ENCODE measurements around the gene TMEM156. TPM values are rescaled to one million over a fixed set of nuclear protein-coding genes. Genes with fewer than 3 reads are reported as not detected.

TMEM156 gene
- total RNA-seq, 1 donor from 2014 or later, result not detected

DNA sequence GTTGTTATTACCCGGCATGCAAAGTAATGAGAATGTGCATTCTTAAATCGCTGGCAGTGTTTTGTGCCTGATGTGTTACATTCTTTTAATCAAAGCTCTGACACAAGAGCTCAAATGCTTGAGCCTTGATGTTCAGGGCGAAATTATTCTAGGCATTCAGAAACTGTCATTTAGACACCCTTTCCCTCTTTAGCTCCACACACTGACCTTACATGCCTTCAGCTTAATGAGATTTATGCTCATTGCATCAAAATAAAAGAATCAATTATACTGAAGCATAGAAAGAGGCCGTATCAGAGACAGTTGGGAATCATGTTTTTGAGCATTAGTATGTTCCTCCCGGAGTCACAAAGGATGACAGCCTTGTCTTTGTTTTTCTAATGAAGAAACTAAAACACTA, 107.9 kb downstream of the TMEM156 start:
- no peaks in the 10 kb centered on the region for H4K20me1 ChIP-seq (ENCODE audit: low read depth)
- no peak overlapping the region for H3K9ac ChIP-seq
- peaks cover 26% of the 10 kb centered on the region for H3K4me1 ChIP-seq
- Mint-ChIP-seq H3K9me3 (no peaks in the 10 kb centered on the region), H3K4me3 (no peak overlapping the region), H3K4me1 (peaks cover 54% of the 10 kb centered on the region), H3K27me3 (ENCODE audit: insufficient read depth, low read depth) (peaks cover 5% of the 10 kb centered on the region), H3K27ac (no peak overlapping the region), H3K36me3 (peaks cover 3% of the 10 kb centered on the region)
- no peak overlapping the region for H3K4me3 ChIP-seq
- DNase-seq (ENCODE audit: low spot score), result peak; percentile 31
- H3K27ac ChIP-seq, result no peak overlapping the region
- H3K36me3 ChIP-seq, result no peaks in the 10 kb centered on the region
- H2AFZ ChIP-seq (replicated peaks), result no peak overlapping the region
- no peaks in the 10 kb centered on the region for H3F3A ChIP-seq (ENCODE audit: low read depth)
- H3K9me3 ChIP-seq (ENCODE audit: low read depth), result no peaks in the 10 kb centered on the region
- TF ChIP-seq EZH2phosphoT487 (IDR thresholded peaks at IDR 0.05) (peak; percentile 34), EZH2 (IDR thresholded peaks at IDR 0.05) (no peak), CTCF (IDR thresholded peaks at IDR 0.05) (no peak)
- H3K79me2 ChIP-seq (ENCODE audit: low read depth), result no peaks in the 10 kb centered on the region
- H3K4me2 ChIP-seq, result peak overlapping the region; percentile 34
- no peaks in the 10 kb centered on the region for H3K27me3 ChIP-seq

- H3K4me3 Mint-ChIP-seq, result no peak overlapping the region
These were observed 108.5 kb downstream of the TMEM156 start for GRCh38 chr4:38923746-38924145.

DNA sequence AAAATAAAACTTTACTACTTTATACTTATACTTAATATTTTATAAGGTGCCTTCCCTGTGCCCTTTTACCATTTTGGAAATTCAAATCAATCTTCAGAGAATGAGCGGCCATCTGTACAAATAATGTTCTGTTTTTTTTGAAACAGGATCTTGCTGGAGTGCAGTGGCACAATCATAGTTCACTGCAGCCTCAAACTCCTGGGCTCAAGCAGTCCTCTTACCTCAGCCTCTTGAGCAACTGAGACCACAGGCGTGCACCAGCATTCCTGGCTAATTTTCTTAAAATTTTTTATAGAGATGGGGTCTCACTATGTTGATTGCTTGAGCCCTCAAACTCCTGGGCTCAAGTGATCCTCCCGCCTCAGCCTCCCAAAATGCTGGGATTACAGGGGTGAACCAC, 111.1 kb downstream of the TMEM156 start:
- H3K79me2 ChIP-seq (ENCODE audit: low read depth), result no peaks in the 10 kb centered on the region
- H4K20me1 ChIP-seq (ENCODE audit: low read depth), result no peaks in the 10 kb centered on the region
- TF ChIP-seq EZH2 (IDR thresholded peaks at IDR 0.05), result no peak
- TF ChIP-seq CTCF (IDR thresholded peaks at IDR 0.05), result no peak
- no peak for TF ChIP-seq EZH2phosphoT487 (IDR thresholded peaks at IDR 0.05)
- Mint-ChIP-seq H3K36me3 (peaks cover 2% of the 10 kb centered on the region), H3K4me3 (no peak overlapping the region), H3K27ac (no peak overlapping the region), H3K27me3 (ENCODE audit: insufficient read depth, low read depth) (no peaks in the 10 kb centered on the region), H3K9me3 (no peaks in the 10 kb centered on the region), H3K4me1 (peaks cover 38% of the 10 kb centered on the region)
- H3K4me1 ChIP-seq, result peaks cover 20% of the 10 kb centered on the region
- H3K9ac ChIP-seq, result no peak overlapping the region
- H3K27ac ChIP-seq, result no peak overlapping the region
- H3K27me3 ChIP-seq, result no peaks in the 10 kb centered on the region
- DNase-seq (ENCODE audit: low spot score), result no peak
- H3K9me3 ChIP-seq (ENCODE audit: low read depth), result no peaks in the 10 kb centered on the region
- no peaks in the 10 kb centered on the region for H3K36me3 ChIP-seq
- no peak overlapping the region for H3K4me3 ChIP-seq
- H3K4me2 ChIP-seq, result no peak overlapping the region
- no peak overlapping the region for H2AFZ ChIP-seq (replicated peaks)
- H3F3A ChIP-seq (ENCODE audit: low read depth), result no peaks in the 10 kb centered on the region

More at GRCh38 chr4:38923746-38924145, 108.5 kb downstream of the TMEM156 start:
- H3K36me3 Mint-ChIP-seq, result peaks cover 3% of the 10 kb centered on the region
- Histone ChIP-seq H3K27me3 (no peaks in the 10 kb centered on the region), H3K4me2 (no peak overlapping the region), H3K79me2 (ENCODE audit: low read depth) (no peaks in the 10 kb centered on the region), H3K9ac (no peak overlapping the region), H3K36me3 (no peaks in the 10 kb centered on the region), H4K20me1 (ENCODE audit: low read depth) (no peaks in the 10 kb centered on the region), H3K27ac (no peak overlapping the region), H2AFZ (replicated peaks) (no peak overlapping the region), H3F3A (ENCODE audit: low read depth) (no peaks in the 10 kb centered on the region), H3K9me3 (ENCODE audit: low read depth) (no peaks in the 10 kb centered on the region), H3K4me3 (no peak overlapping the region), H3K4me1 (peaks cover 24% of the 10 kb centered on the region)
- TF ChIP-seq EZH2phosphoT487 (IDR thresholded peaks at IDR 0.05) (no peak), CTCF (IDR thresholded peaks at IDR 0.05) (no peak), EZH2 (IDR thresholded peaks at IDR 0.05) (no peak)
- H3K9me3 Mint-ChIP-seq, result no peaks in the 10 kb centered on the region
- no peak overlapping the region for H3K27ac Mint-ChIP-seq
- H3K4me1 Mint-ChIP-seq, result peaks cover 48% of the 10 kb centered on the region
- no peaks in the 10 kb centered on the region for H3K27me3 Mint-ChIP-seq (ENCODE audit: insufficient read depth, low read depth)
- DNase-seq (ENCODE audit: low spot score), result no peak
